Sigmoid colon (tissue), 7 donors: Measurements from ENCODE around the gene SH3BP1. TPM values are rescaled to one million over a fixed set of nuclear protein-coding genes. Genes with fewer than 3 reads are reported as not detected.

Experiments used
- DNase-seq: peaks from one replicate; pipeline ENCODE4 v3.0.0-alpha.2; 2019
- H3K27ac ChIP-seq, 4 donors: fragments of 200-600 bp; sonication (generic); one replicate each; pipeline ENCODE4 v1.5.1; 2016 to 2019; ENCODE audit warnings: mild to moderate bottlenecking in 1 of 4
- H3K27me3 ChIP-seq, 3 donors: fragments of 200-600 bp; sonication (generic); one replicate each; pipeline ENCODE4 v1.5.1; 2019; ENCODE audit warnings: mild to moderate bottlenecking in 1 of 3
- H3K36me3 ChIP-seq, 4 donors: fragments of 200-600 bp; sonication (generic); one replicate each; pipeline ENCODE4 v1.5.1; 2016 to 2019
- H3K4me1 ChIP-seq, 4 donors: fragments of 200-600 bp; sonication (generic); one replicate each; pipeline ENCODE4 v1.5.1; 2017 to 2019
- H3K4me3 ChIP-seq, 4 donors: fragments of 200-600 bp; sonication (generic); one replicate each; pipeline ENCODE4 v1.5.1; 2017 to 2019; ENCODE audit warnings: mild to moderate bottlenecking in 2 of 4, moderate library complexity in 1 of 4
- H3K9me3 ChIP-seq, 4 donors: fragments of 200-600 bp in 3 of 4; sonication (generic) in 3 of 4; one replicate each; pipeline versions ENCODE4 v1.5.1 to v1.6.1; 2013 to 2019
- CTCF ChIP-seq, 4 experiments: fragments of 450-650 bp in 3 of 4; fragments of 200-600 bp in 1 of 4; IDR thresholded peaks; one replicate each; pipeline ENCODE4 v1.5.1; 2016 to 2019; ENCODE audit warnings: antibody characterized with exemption in 4 of 4, mild to moderate bottlenecking in 3 of 4, moderate library complexity in 2 of 4
- EP300 ChIP-seq, 4 donors: sonication (generic); formaldehyde crosslinking; IDR thresholded peaks; one replicate each; pipeline ENCODE4 v1.6.1; 2017; ENCODE audit warnings: antibody characterized with exemption in 4 of 4
- POLR2A ChIP-seq, 2 donors: fragments of 450-650 bp; IDR thresholded peaks; one replicate each; pipeline ENCODE4 v1.6.1; 2016; ENCODE audit warnings: antibody characterized with exemption in 2 of 2, mild to moderate bottlenecking in 2 of 2, moderate library complexity in 2 of 2
- POLR2AphosphoS5 ChIP-seq, 4 donors: sonication (generic); formaldehyde crosslinking; IDR thresholded peaks; one replicate each; pipeline ENCODE4 v1.6.1; 2017; ENCODE audit warnings: antibody characterized with exemption in 4 of 4
- WGBS, 2 donors: extraction: QIAGEN DNeasy Blood & Tissue Kit; methylation state at CpG; one replicate each; pipeline ENCODE4 v1.1.7; 2013; 5-methylcytosine and 5-hydroxymethylcytosine counted together
- intact Hi-C: fragments of 100-400 bp; cut with DNase I; formaldehyde crosslinking; loops from one replicate; pipeline ENCODE4 v1.15.1; 2023
- polyA plus RNA-seq, 3 donors: library from polyadenylated mRNA; stranded (reverse); fragments of 200-250 nt; gene quantifications; one replicate each; pipeline ENCODE4 v1.2.3, GENCODE V29; 2013
- total RNA-seq, 4 donors: library from RNA; depleted of rRNA; stranded (reverse); fragments of >200 nt; gene quantifications; one replicate each; pipeline ENCODE4 v1.1.0, GENCODE V29; 2016
- donor health status: healthy with polysubstance abuse.
- donor health status: Bipolar disorder and iron deficiency.
- donor health status: healthy.

Gene SH3BP1
- total and polyA plus RNA-seq, 7 donors, result 1.4 to 71.2 (median 6.9) TPM

DNA sequence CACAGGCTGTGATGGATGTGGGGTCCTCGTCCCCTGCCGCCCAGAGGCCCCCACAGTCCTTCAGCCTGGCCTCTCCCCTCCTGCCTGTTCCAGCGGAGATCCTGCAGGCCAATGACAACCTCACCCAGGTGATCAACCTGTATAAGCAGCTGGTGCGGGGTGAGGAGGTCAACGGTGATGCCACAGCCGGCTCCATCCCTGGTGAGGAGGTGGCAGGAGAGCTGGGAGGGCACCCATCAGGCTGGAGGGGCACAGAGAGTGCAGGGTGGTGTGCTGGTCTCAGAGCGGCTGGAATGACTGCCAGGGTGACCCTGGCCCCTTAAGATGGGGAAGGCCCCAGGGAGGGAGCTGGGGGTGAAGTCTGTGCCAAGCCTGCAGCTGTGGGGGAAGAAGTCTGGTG, 14.6 kb upstream of the SH3BP1 start:
- WGBS, 2 donors, result 89% methylated on average over 7 of the region's 7 CpGs
- H3K27ac ChIP-seq, result peak overlapping the region; percentile 66 to 92 (median 86)

DNA sequence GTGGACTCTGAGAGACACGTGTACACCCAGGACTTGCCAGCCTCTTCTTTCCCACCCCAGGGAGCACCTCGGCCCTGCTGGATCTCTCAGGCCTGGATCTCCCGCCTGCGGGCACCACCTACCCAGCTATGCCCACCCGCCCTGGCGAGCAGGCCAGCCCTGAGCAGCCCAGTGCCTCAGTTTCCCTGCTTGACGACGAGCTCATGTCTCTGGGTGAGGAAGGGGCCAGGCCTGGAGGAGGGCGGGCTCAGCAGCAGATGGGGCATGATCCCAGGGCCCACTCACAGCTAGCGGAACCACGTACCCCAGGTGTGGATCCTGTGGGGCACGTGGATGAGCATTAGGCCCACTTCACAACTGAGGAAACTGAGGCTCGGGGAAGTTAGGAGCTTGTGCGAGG, 13.7 kb upstream of the SH3BP1 start:
- TF ChIP-seq EP300 (IDR thresholded peaks at IDR 0.05) (no peak), CTCF (IDR thresholded peaks at IDR 0.05) (no peak), POLR2A (IDR thresholded peaks at IDR 0.05) (no peak), POLR2AphosphoS5 (IDR thresholded peaks at IDR 0.05) (no peak)
- intact Hi-C loops, result loop anchor here (2.0 to 10.0 kb wide), 3 partner anchors 55 to 329 kb away; partner anchors contain the start of genes C22orf23 and POLR2F
- DNase-seq, result no peak
- Histone ChIP-seq H3K4me1 (peaks cover 0 to 50% (median 38%) of the 10 kb centered on the region in 4 donors), H3K27ac (peak overlapping the region; percentile 66 to 92 (median 86)), H3K27me3 (no peaks in the 10 kb centered on the region), H3K9me3 (no peaks in the 10 kb centered on the region), H3K4me3 (no peak overlapping the region), H3K36me3 (peaks cover 5 to 51% (median 15%) of the 10 kb centered on the region in 4 donors)
- 86 to 92% methylated on average over 14 of the region's 14 CpGs for WGBS, 2 donors

More for the DNA sequence above, 14.6 kb upstream of the SH3BP1 start:
- peaks cover 0 to 50% (median 38%) of the 10 kb centered on the region in 4 donors for H3K4me1 ChIP-seq
- peaks cover under 1 to 51% (median 11%) of the 10 kb centered on the region in 4 donors for H3K36me3 ChIP-seq
- intact Hi-C loops, result loop anchor here (2.0 to 10.0 kb wide), 4 partner anchors 56 to 330 kb away; partner anchors contain the start of genes C22orf23 and POLR2F
- TF ChIP-seq POLR2AphosphoS5 (IDR thresholded peaks at IDR 0.05) (no peak), EP300 (IDR thresholded peaks at IDR 0.05) (no peak), CTCF (IDR thresholded peaks at IDR 0.05) (no peak), POLR2A (IDR thresholded peaks at IDR 0.05) (no peak)
- no peak overlapping the region for H3K4me3 ChIP-seq
- no peaks in the 10 kb centered on the region for H3K9me3 ChIP-seq
- H3K27me3 ChIP-seq, result no peaks in the 10 kb centered on the region
- no peak for DNase-seq

- H3K4me1 ChIP-seq, result peaks cover 0 to 50% (median 38%) of the 10 kb centered on the region in 4 donors
- 71 to 83% methylated on average over 11 of the region's 11 CpGs for WGBS, 2 donors
- H3K9me3 ChIP-seq, result no peaks in the 10 kb centered on the region
- intact Hi-C loops, result loop anchor here (5.0 to 10.0 kb wide), 2 partner anchors 166 to 329 kb away; partner anchors contain the start of genes C22orf23 and POLR2F
- peak; percentile 98 for DNase-seq
- no peak overlapping the region for H3K4me3 ChIP-seq
- TF ChIP-seq CTCF (IDR thresholded peaks at IDR 0.05) (no peak), POLR2AphosphoS5 (IDR thresholded peaks at IDR 0.05) (peak; percentile 33 to 65 (median 50)), POLR2A (IDR thresholded peaks at IDR 0.05) (no peak)
- H3K27ac ChIP-seq, result peak overlapping the region; percentile 66 to 92 (median 86)
- peaks cover 5 to 51% (median 14%) of the 10 kb centered on the region in 4 donors for H3K36me3 ChIP-seq
- no peaks in the 10 kb centered on the region for H3K27me3 ChIP-seq
Observed at GRCh38 chr22:37626144-37626543, 13.3 kb upstream of the SH3BP1 start.

DNA sequence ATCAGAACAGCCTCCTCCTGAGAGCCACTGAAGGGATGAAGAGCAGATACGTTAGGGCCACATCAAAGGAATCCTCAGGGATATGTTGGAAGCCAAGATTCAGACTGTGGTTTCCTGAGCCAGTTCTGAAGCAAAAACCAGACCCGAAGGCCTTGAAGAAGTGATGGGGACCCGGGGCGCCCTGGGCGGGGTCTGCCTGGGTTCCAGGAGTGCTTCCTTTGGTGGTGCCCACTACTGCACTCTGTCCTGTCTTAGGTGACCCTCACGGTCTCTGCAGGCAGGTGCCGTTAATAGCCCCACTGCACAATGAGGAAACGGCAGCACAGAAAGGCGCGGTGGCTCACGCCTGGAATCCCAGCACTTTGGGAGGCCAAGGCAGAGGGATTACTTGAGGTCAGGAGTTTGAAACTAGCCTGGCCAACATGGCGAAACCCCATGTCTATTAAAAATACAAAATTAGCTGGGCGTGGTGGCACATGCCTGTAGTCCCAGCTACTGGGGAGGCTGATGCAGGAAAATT, 12.9 kb upstream of the SH3BP1 start:
- peaks cover 0 to 50% (median 38%) of the 10 kb centered on the region in 4 donors for H3K4me1 ChIP-seq
- 50 to 66% methylated on average over 13 of the region's 13 CpGs for whole genome bisulfite sequencing, 2 donors
- intact Hi-C loops, result loop anchor here (5.0 to 10.0 kb wide), 2 partner anchors 166 to 328 kb away; partner anchors contain the start of genes C22orf23 and POLR2F

More for the DNA sequence above, 12.9 kb upstream of the SH3BP1 start:
- no peak overlapping the region for H3K4me3 ChIP-seq
- TF ChIP-seq POLR2A (IDR thresholded peaks at IDR 0.05), result no peak
- TF ChIP-seq CTCF (IDR thresholded peaks at IDR 0.05), result no peak
- peak in 1 of 4 donors; percentile 14 for TF ChIP-seq POLR2AphosphoS5 (IDR thresholded peaks at IDR 0.05)
- TF ChIP-seq EP300 (IDR thresholded peaks at IDR 0.05), result no peak
- no peaks in the 10 kb centered on the region for H3K27me3 ChIP-seq
- peak overlapping the region; percentile 66 to 92 (median 86) for H3K27ac ChIP-seq
- no peak for DNase-seq
- H3K9me3 ChIP-seq, result no peaks in the 10 kb centered on the region
- peaks cover 5 to 51% (median 12%) of the 10 kb centered on the region in 4 donors for H3K36me3 ChIP-seq
